ENCODE data around the gene ZNF436.
"Not testable (repeated sequence)": the region's sequence is repeated elsewhere in the genome, so short reads cannot be mapped to it uniquely, and the experiment has no call there.

DNA sequence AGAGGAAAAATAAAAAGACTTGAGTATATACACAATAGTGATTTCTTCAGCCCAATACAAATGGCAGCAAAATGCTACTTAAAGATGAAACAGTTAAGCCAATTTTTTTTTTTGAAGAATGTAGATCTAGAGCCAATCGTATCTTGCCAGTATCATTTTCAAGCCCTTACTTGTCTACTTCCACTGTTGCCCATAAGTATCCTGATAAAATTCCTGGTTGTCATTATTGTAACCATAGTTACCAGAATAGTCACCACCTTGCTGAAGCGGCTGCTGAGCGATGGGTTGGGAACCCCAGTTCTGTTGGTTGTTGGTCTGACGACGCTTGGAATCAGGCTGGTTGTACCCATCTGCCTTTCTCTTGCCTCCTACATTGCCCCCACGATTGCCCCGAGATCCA, 59.4 kb downstream of the ZNF436 start:
- TF ChIP-seq CTBP2 (IDR thresholded peaks at IDR 0.05; ENCODE audit: borderline replicate concordance, insufficient read depth, insufficient read length, low read length); CEBPB (IDR thresholded peaks at IDR 0.05; ENCODE audit: low read depth, low read length); EZH2 (IDR thresholded peaks at IDR 0.05; ENCODE audit: low read depth, low read length, severe bottlenecking): not testable (repeated sequence)
- TF ChIP-seq, protein P1, sequence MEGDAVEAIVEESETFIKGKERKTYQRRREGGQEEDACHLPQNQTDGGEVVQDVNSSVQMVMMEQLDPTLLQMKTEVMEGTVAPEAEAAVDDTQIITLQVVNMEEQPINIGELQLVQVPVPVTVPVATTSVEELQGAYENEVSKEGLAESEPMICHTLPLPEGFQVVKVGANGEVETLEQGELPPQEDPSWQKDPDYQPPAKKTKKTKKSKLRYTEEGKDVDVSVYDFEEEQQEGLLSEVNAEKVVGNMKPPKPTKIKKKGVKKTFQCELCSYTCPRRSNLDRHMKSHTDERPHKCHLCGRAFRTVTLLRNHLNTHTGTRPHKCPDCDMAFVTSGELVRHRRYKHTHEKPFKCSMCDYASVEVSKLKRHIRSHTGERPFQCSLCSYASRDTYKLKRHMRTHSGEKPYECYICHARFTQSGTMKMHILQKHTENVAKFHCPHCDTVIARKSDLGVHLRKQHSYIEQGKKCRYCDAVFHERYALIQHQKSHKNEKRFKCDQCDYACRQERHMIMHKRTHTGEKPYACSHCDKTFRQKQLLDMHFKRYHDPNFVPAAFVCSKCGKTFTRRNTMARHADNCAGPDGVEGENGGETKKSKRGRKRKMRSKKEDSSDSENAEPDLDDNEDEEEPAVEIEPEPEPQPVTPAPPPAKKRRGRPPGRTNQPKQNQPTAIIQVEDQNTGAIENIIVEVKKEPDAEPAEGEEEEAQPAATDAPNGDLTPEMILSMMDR (IDR thresholded peaks at IDR 0.05; ENCODE audit: control extremely low read depth in 1 of 3, insufficient read depth in 1 of 3, low read depth in 1 of 3, low read length in 3 of 3): not testable (repeated sequence)
